GM15510 (cell line): ENCODE results near the gene ACOT13.

Experiments
- POLR2A ChIP-seq: IDR thresholded peaks from 3 replicates; pipeline ENCODE4 v1.6.1; 2011; ENCODE audit warnings: borderline replicate concordance; ENCODE audit not compliant: insufficient read length; ENCODE audit errors: extremely low read depth

ACOT13 gene

GRCh38 chr6:24710519-24711303 is 43.8 kb downstream of the ACOT13 start:
- no peak for TF ChIP-seq POLR2A

GRCh38 chr6:24718449-24719124 is 51.7 kb downstream of the ACOT13 start:
- no peak for TF ChIP-seq POLR2A

- peak; percentile 37 for TF ChIP-seq POLR2A
Measured at GRCh38 chr6:24719125-24719971, 52.5 kb downstream of the ACOT13 start, which contains the start of gene C6orf62. C6orf62 (minus strand) TSS chr6:24719154; CDS start chr6:24718668, 486 bp downstream.

- no peak for TF ChIP-seq POLR2A
Measured at GRCh38 chr6:24720131-24720603, 53.3 kb downstream of the ACOT13 start.

- peak; percentile 96 for TF ChIP-seq POLR2A
Measured at GRCh38 chr6:24720604-24721460, 54.0 kb downstream of the ACOT13 start.

GRCh38 chr6:24721461-24722215 is 54.8 kb downstream of the ACOT13 start:
- TF ChIP-seq POLR2A: peak; percentile 86

GRCh38 chr6:24723270-24723669 is 56.4 kb downstream of the ACOT13 start:
- no peak for TF ChIP-seq POLR2A

- no peak for TF ChIP-seq POLR2A
Measured at GRCh38 chr6:24734166-24734565, 67.3 kb downstream of the ACOT13 start.

- TF ChIP-seq POLR2A: no peak
Measured at GRCh38 chr6:24738741-24739140, 71.9 kb downstream of the ACOT13 start.

- TF ChIP-seq POLR2A: no peak
Measured at GRCh38 chr6:24740861-24741260, 74.0 kb downstream of the ACOT13 start.

- no peak for TF ChIP-seq POLR2A
Measured at GRCh38 chr6:24742216-24742738, 75.4 kb downstream of the ACOT13 start.

GRCh38 chr6:24743265-24743943 is 76.5 kb downstream of the ACOT13 start:
- TF ChIP-seq POLR2A: no peak
